ENCODE results near the gene GRM7.
"Not testable (repeated sequence)": the region's sequence is repeated elsewhere in the genome, so short reads cannot be mapped to it uniquely, and the experiment has no call there.

The GRM7 gene

GRCh38 chr3:6860954-6861624 is at the start of gene GRM7:
GRM7 (plus strand) TSS chr3:6861115.
- no peak for DNase-seq

- no peak for DNase-seq
These were observed 39.5 kb upstream of the GRM7 start for GRCh38 chr3:6821411-6821810.

GRCh38 chr3:6825524-6825923 is 35.4 kb upstream of the GRM7 start:
- DNase-seq, result no peak

GRCh38 chr3:6827453-6827852 is 33.5 kb upstream of the GRM7 start:
- DNase-seq, result no peak

GRCh38 chr3:6844723-6845122 is 16.2 kb upstream of the GRM7 start:
- no peak for DNase-seq

- DNase-seq, result no peak
These were observed 6.7 kb upstream of the GRM7 start for GRCh38 chr3:6854184-6854583.

GRCh38 chr3:6857510-6857909 is 3.4 kb upstream of the GRM7 start:
- DNase-seq, result no peak

GRCh38 chr3:6860149-6860953 is 564 bp upstream of the GRM7 start:
- no peak for DNase-seq

GRCh38 chr3:6861625-6862000 is 698 bp downstream of the GRM7 start:
- DNase-seq, result no peak

GRCh38 chr3:6862041-6862879 is 1.3 kb downstream of the GRM7 start:
- no peak for DNase-seq

GRCh38 chr3:6862880-6863195 is 1.9 kb downstream of the GRM7 start:
- DNase-seq, result no peak

GRCh38 chr3:6867269-6867668 is 6.4 kb downstream of the GRM7 start:
- no peak for DNase-seq

- no peak for DNase-seq
These were observed 17.8 kb downstream of the GRM7 start for GRCh38 chr3:6878731-6879130.

GRCh38 chr3:6912240-6912639 is 51.3 kb downstream of the GRM7 start:
- DNase-seq, result no peak

- DNase-seq, result no peak
These were observed 55.0 kb downstream of the GRM7 start for GRCh38 chr3:6915898-6916297.

GRCh38 chr3:6921066-6921465 is 60.2 kb downstream of the GRM7 start:
- no peak for DNase-seq

GRCh38 chr3:6921876-6922275 is 61.0 kb downstream of the GRM7 start:
- DNase-seq, result no peak

GRCh38 chr3:6928064-6928463 is 67.1 kb downstream of the GRM7 start:
- DNase-seq, result no peak

- DNase-seq, result no peak
These were observed 69.0 kb downstream of the GRM7 start for GRCh38 chr3:6929918-6930317.

GRCh38 chr3:6935418-6935817 is 74.5 kb downstream of the GRM7 start:
- DNase-seq, result not testable (repeated sequence)

GRCh38 chr3:6935970-6936369 is 75.1 kb downstream of the GRM7 start:
- no peak for DNase-seq

GRCh38 chr3:6962801-6963200 is 101.9 kb downstream of the GRM7 start:
- no peak for DNase-seq

- no peak for DNase-seq
These were observed 105.0 kb downstream of the GRM7 start for GRCh38 chr3:6965881-6966280.

GRCh38 chr3:6971933-6972332 is 111.0 kb downstream of the GRM7 start:
- DNase-seq, result no peak

Data from DMS 273 treated with DMSO at 0.1 percent for 48 hours (cell line).